Stomach (tissue), 9 donors: ENCODE measurements around the gene SMTNL2. TPM values are rescaled to one million over a fixed set of nuclear protein-coding genes. Genes with fewer than 3 reads are reported as not detected.
"Not testable (repeated sequence)": the region's sequence is repeated elsewhere in the genome, so short reads cannot be mapped to it uniquely, and the experiment has no call there.

Source experiments
- DNase-seq, 2 donors: peaks; one replicate each; pipeline versions ENCODE4 v3.0.0 to v3.0.0-alpha.2; 2013 to 2019
- H3K27ac ChIP-seq, 5 donors: fragments of 200-600 bp in 4 of 5; sonication (generic) in 4 of 5; one replicate each; pipeline ENCODE4 v1.5.1; 2013 to 2019; ENCODE audit warnings: mild to moderate bottlenecking in 1 of 5, moderate library complexity in 1 of 5
- H3K27me3 ChIP-seq, 3 donors: fragments of 200-600 bp; sonication (generic); one replicate each; pipeline ENCODE4 v1.5.1; 2017 to 2019; ENCODE audit warnings: mixed run types in 1 of 3
- H3K36me3 ChIP-seq, 4 donors: fragments of 200-600 bp; sonication (generic); 1 replicate in 3 of 4; 2 replicates in 1 of 4; pipeline ENCODE4 v1.5.1; 2016 to 2019
- H3K4me1 ChIP-seq, 4 donors: fragments of 200-600 bp; sonication (generic); one replicate each; pipeline ENCODE4 v1.5.1; 2016 to 2019
- H3K4me3 ChIP-seq, 4 donors: fragments of 200-600 bp; sonication (generic) in 3 of 4; one replicate each; pipeline ENCODE4 v1.5.1; 2016 to 2019; ENCODE audit warnings: mild to moderate bottlenecking in 1 of 4
- H3K9me3 ChIP-seq, 4 donors: fragments of 200-600 bp; sonication (generic); one replicate each; pipeline ENCODE4 v1.5.1; 2016 to 2019
- CTCF ChIP-seq, 7 experiments: fragments of 450-650 bp in 4 of 7; fragments of 200-600 bp in 3 of 7; sonication (generic) in 3 of 7; IDR thresholded peaks; one replicate each; pipeline ENCODE4 v1.5.1; 2016 to 2019; ENCODE audit warnings: antibody characterized with exemption in 7 of 7, control low read depth in 2 of 7, mild to moderate bottlenecking in 1 of 7
- EP300 ChIP-seq: sonication (generic); formaldehyde crosslinking; IDR thresholded peaks from one replicate; pipeline ENCODE4 v1.6.1; 2017; ENCODE audit warnings: antibody characterized with exemption
- POLR2A ChIP-seq, 4 donors: fragments of 450-650 bp; IDR thresholded peaks; one replicate each; pipeline ENCODE4 v1.6.1; 2016; ENCODE audit warnings: antibody characterized with exemption in 4 of 4, control low read depth in 2 of 4, mild to moderate bottlenecking in 1 of 4, moderate library complexity in 1 of 4
- POLR2AphosphoS5 ChIP-seq, 3 donors: sonication (generic); formaldehyde crosslinking; IDR thresholded peaks; one replicate each; pipeline ENCODE4 v1.6.1; 2016; ENCODE audit warnings: antibody characterized with exemption in 3 of 3
- WGBS, 5 donors: extraction: QIAGEN DNeasy Blood & Tissue Kit in 3 of 5; methylation state at CpG; one replicate each; pipeline versions ENCODE4 v1.1.5 to v1.1.7; 2013 to 2018; 5-methylcytosine and 5-hydroxymethylcytosine counted together
- intact Hi-C: fragments of 100-400 bp; cut with DNase I; formaldehyde crosslinking; loops from one replicate; pipeline ENCODE4 v1.15.1; 2023; ENCODE audit warnings: low total_unique reads
- polyA plus RNA-seq, 3 donors: library from polyadenylated mRNA; stranded (reverse); fragments of 200-250 nt; gene quantifications; one replicate each; pipeline ENCODE4 v1.2.3, GENCODE V29; 2013
- total RNA-seq, 5 donors: library from RNA; depleted of rRNA; stranded (reverse); fragments of >200 nt; gene quantifications; one replicate each; pipeline versions ENCODE4 v1.1.0 to v1.2.3, GENCODE V29; 2014 to 2016
- donor health status: healthy with polysubstance abuse.
- donor health status: Bipolar disorder and iron deficiency.
- donor health status: healthy.

The SMTNL2 gene
- total and polyA plus RNA-seq, 8 donors = 0.50 to 1.9 (median 1.5) TPM; not detected in 4

- Histone ChIP-seq H3K4me3 (no peak overlapping the region), H3K9me3 (peaks cover 0 to 9% (median 0%) of the 10 kb centered on the region in 4 donors), H3K27me3 (peaks cover 0 to 14% (median 0%) of the 10 kb centered on the region in 3 donors), H3K4me1 (peaks cover under 1 to 5% (median 3%) of the 10 kb centered on the region in 4 donors), H3K27ac (no peak overlapping the region), H3K36me3 (no peaks in the 10 kb centered on the region)
- DNase-seq = no peak
- no peak for TF ChIP-seq CTCF (IDR thresholded peaks at IDR 0.05)
- WGBS, 5 donors = 92 to 98% (median 96%) methylated on average over 4 of the region's 4 CpGs
- intact Hi-C loops = loop anchor here (5.0 kb wide), 1 partner anchor 48 kb away; no protein-coding TSS in a partner anchor
Measured at GRCh38 chr17:4620531-4621101, 36.3 kb downstream of the SMTNL2 start.

DNA sequence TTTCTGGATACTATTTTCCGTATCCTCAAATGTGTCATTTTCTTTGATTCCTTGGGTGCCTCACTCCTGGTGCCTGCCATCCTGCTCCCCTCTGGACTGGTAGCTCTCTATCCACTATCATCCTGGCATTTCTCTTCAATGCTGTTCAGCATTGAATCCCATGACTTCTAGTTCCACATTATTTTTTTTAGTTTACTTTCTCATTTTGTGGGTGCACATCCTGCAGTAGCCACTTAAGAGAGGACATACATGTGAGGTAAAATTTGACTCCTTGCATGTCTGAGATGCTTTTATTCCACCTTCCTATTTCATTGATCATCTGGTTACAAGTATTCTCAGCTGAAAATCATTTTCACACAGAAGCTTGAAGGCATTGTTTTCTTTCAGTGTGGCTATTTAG, 38.0 kb downstream of the SMTNL2 start:
- 93 to 100% (median 97%) methylated on average over 1 of the region's 1 CpG for WGBS, 5 donors
- intact Hi-C loops = loop anchor here (5.0 kb wide), 1 partner anchor 50 kb away; no protein-coding TSS in a partner anchor
- Histone ChIP-seq H3K9me3 (peaks cover 0 to 9% (median 0%) of the 10 kb centered on the region in 4 donors), H3K36me3 (no peaks in the 10 kb centered on the region), H3K27ac (no peak overlapping the region), H3K4me1 (peaks cover 4 to 11% (median 9%) of the 10 kb centered on the region in 4 donors), H3K27me3 (peaks cover 0 to 11% (median 0%) of the 10 kb centered on the region in 3 donors), H3K4me3 (no peak overlapping the region)
- no peak for TF ChIP-seq POLR2A (IDR thresholded peaks at IDR 0.05)
- no peak for TF ChIP-seq POLR2AphosphoS5 (IDR thresholded peaks at IDR 0.05)
- no peak for TF ChIP-seq CTCF (IDR thresholded peaks at IDR 0.05)
- TF ChIP-seq EP300 = no peak
- DNase-seq = no peak

GRCh38 chr17:4623249-4623648, 38.9 kb downstream of the SMTNL2 start:
- 61 to 75% (median 70%) methylated on average over 2 of the region's 2 CpGs for WGBS, 5 donors
- H3K4me1 ChIP-seq = peaks cover 4 to 11% (median 9%) of the 10 kb centered on the region in 4 donors
- DNase-seq = no peak
- TF ChIP-seq EP300 = no peak
- TF ChIP-seq CTCF (IDR thresholded peaks at IDR 0.05) = no peak
- no peak for TF ChIP-seq POLR2AphosphoS5 (IDR thresholded peaks at IDR 0.05)
- TF ChIP-seq POLR2A (IDR thresholded peaks at IDR 0.05) = no peak
- no peaks in the 10 kb centered on the region for H3K36me3 ChIP-seq
- H3K9me3 ChIP-seq = peaks cover 0 to 9% (median 0%) of the 10 kb centered on the region in 4 donors
- no peak overlapping the region for H3K27ac ChIP-seq
- intact Hi-C loops = loop anchor here (5.0 kb wide), 1 partner anchor 51 kb away; no protein-coding TSS in a partner anchor
- H3K4me3 ChIP-seq = no peak overlapping the region
- peaks cover 0 to 3% (median 0%) of the 10 kb centered on the region in 3 donors for H3K27me3 ChIP-seq

DNA sequence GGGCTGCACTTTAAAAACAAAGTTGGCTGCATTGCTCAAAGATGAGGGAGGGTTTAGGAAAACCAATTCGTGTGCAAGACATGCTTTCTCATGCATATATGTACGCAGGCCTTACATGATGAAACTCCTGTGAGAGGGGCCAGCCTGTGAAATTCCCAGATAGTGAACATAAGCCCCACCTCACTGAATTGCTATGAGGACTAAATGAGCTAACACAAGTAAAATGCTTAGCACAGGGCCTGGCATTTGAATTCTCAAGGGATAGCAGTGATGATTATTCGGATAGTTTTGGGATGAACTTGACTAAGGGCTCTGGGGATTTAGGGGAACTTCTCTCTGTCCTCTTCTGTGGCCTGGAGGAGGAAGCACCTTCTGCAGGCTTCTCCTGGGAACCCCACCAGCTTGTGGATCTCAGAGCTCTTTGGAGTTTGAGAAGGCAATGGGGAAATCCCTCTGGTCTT, 40.2 kb downstream of the SMTNL2 start:
- WGBS, 5 donors = 61 to 71% (median 68%) methylated on average over 3 of the region's 3 CpGs
- intact Hi-C loops = loop anchor here (5.0 kb wide), 1 partner anchor 52 kb away; no protein-coding TSS in a partner anchor
- not testable (repeated sequence) for H3K4me3 ChIP-seq, DNase-seq, H3K27ac ChIP-seq, H3K9me3 ChIP-seq, H3K27me3 ChIP-seq, H3K36me3 ChIP-seq
- H3K4me1 ChIP-seq = peaks cover 4 to 11% (median 9%) of the 10 kb centered on the region in 4 donors

GRCh38 chr17:4625181-4625617, 40.9 kb downstream of the SMTNL2 start:
- Histone ChIP-seq H3K27ac (no peak overlapping the region), H3K4me1 (peaks cover 4 to 11% (median 9%) of the 10 kb centered on the region in 4 donors), H3K4me3 (no peak overlapping the region), H3K9me3 (peaks cover 0 to 9% (median 0%) of the 10 kb centered on the region in 4 donors), H3K36me3 (no peaks in the 10 kb centered on the region), H3K27me3 (peaks cover 0 to 3% (median 0%) of the 10 kb centered on the region in 3 donors)
- peak in 1 of 2 donors; percentile 74 for DNase-seq
- TF ChIP-seq POLR2A (IDR thresholded peaks at IDR 0.05) (no peak), EP300 (no peak), POLR2AphosphoS5 (IDR thresholded peaks at IDR 0.05) (no peak)
- intact Hi-C loops = no loop called here
- 57 to 75% (median 64%) methylated on average over 12 of the region's 12 CpGs for WGBS, 5 donors
